HepG2 (cell line): ENCODE data around the gene DCHS2. TPM values are rescaled to one million over a fixed set of nuclear protein-coding genes. Genes with fewer than 3 reads are reported as not detected.

Source experiments
- ATAC-seq: fragments of 200-7000 bp; cut with Tn5 transposase; 3 replicates; pipeline ENCODE4 v1.9.1; 2020; ENCODE audit warnings: mild to moderate bottlenecking, moderate library complexity
- BruUV-seq: library from RNA; stranded (reverse); fragments of 400-500 nt; replicated peaks from 2 replicates; lab custom pipeline; 2021; lab: Mats Ljungman, UMichigan
- CTCF ChIA-PET: fragments of 300-600 bp; formaldehyde crosslinking; extraction: SDS; loops from one replicate; lab custom pipeline; 2021; ENCODE audit warnings: low total read pairs, inconsistent platforms, low intra/inter-chr PET ratio; lab: Yijun Ruan, JAX
- POLR2A ChIA-PET: fragments of 350-600 bp; sonication (Branson Sonifier 250); formaldehyde crosslinking; loops from one replicate; lab custom pipeline; 2020; ENCODE audit warnings: antibody characterized with exemption, inconsistent platforms; lab: Yijun Ruan, JAX
- DNase-seq: peaks from one replicate; pipeline ENCODE4 v3.0.0-alpha.2; 2015; ENCODE audit warnings: low spot score
- FAIRE-seq: peaks from 3 replicates; lab custom pipeline; 2011; peaks lifted over from hg19 to GRCh38; lab: Jason Lieb, UNC
- H2AFZ ChIP-seq: one replicate; pipeline ENCODE4 v1.6.1; 2011; ENCODE audit warnings: low read length, inconsistent platforms
- H3K27ac ChIP-seq: fragments of 300-600 bp; 3 replicates; pipeline ENCODE4 v1.8.0; 2011; ENCODE audit warnings: mixed run types, mild to moderate bottlenecking, mixed read lengths, low read length, inconsistent platforms; ENCODE audit not compliant: insufficient read depth; ENCODE audit errors: extremely low read length
- H3K27me3 ChIP-seq, 2 experiments: fragments of 200-600 bp in 1 of 2; 2 replicates in 1 of 2; 3 replicates in 1 of 2; pipeline versions ENCODE4 v1.6.0 to v1.8.0; 2011; ENCODE audit warnings: low read length in 2 of 2, mild to moderate bottlenecking in 2 of 2, moderate library complexity in 2 of 2, inconsistent platforms in 1 of 2; ENCODE audit not compliant: insufficient read depth in 2 of 2, control insufficient read depth in 1 of 2
- H3K36me3 ChIP-seq, 2 experiments: fragments of 200-600 bp in 1 of 2; replicated peaks in 1 of 2; 2 replicates in 1 of 2; 3 replicates in 1 of 2; pipeline versions ENCODE4 v1.5.1 to v1.8.0; 2011; ENCODE audit warnings: low read length in 2 of 2, inconsistent platforms in 1 of 2; ENCODE audit not compliant: insufficient read depth in 2 of 2, control insufficient read depth in 1 of 2
- H3K4me1 ChIP-seq: 2 replicates; pipeline ENCODE4 v1.5.1; 2012; ENCODE audit warnings: low read length, inconsistent platforms; ENCODE audit not compliant: insufficient read depth
- H3K4me2 ChIP-seq: 2 replicates; pipeline ENCODE4 v1.6.0; 2011; ENCODE audit warnings: low read depth, low read length, inconsistent platforms
- H3K4me3 ChIP-seq, 3 experiments: fragments of 200-600 bp in 1 of 3; sonication (generic), shearing (Covaris generic) in 1 of 3; replicated peaks in 1 of 3; 2 replicates each; pipeline ENCODE4 v1.5.1; 2011 to 2016; ENCODE audit warnings: low read length in 3 of 3, inconsistent platforms in 2 of 3, low read depth in 2 of 3, mild to moderate bottlenecking in 2 of 3, control low read depth in 1 of 3, mixed read lengths in 1 of 3; ENCODE audit not compliant: insufficient read depth in 1 of 3
- H3K79me2 ChIP-seq: one replicate; pipeline ENCODE4 v1.6.1; 2011; ENCODE audit warnings: low read length, inconsistent platforms; ENCODE audit not compliant: insufficient read depth
- H3K9ac ChIP-seq: 2 replicates; pipeline ENCODE4 v1.6.0; 2011; ENCODE audit warnings: mild to moderate bottlenecking, low read depth, low read length, inconsistent platforms; ENCODE audit not compliant: insufficient read depth
- H3K9me3 ChIP-seq: 2 replicates; pipeline ENCODE4 v1.5.1; 2012; ENCODE audit warnings: mild to moderate bottlenecking, low read length
- H4K20me1 ChIP-seq: 2 replicates; pipeline ENCODE4 v1.6.0; 2011; ENCODE audit warnings: inconsistent platforms, mild to moderate bottlenecking, low read length, moderate library complexity; ENCODE audit not compliant: insufficient read depth
- PCBP1 ChIP-seq: fragments of 200-400 bp; formaldehyde crosslinking; IDR thresholded peaks from 2 replicates; pipeline ENCODE4 v1.6.1; 2017; ENCODE audit warnings: mild to moderate bottlenecking, low read depth, low read length, borderline replicate concordance
- RAD51 ChIP-seq: fragments of 450-650 bp; IDR thresholded peaks from 2 replicates; pipeline ENCODE4 v1.6.1; 2016; ENCODE audit warnings: borderline replicate concordance
- REL ChIP-seq: sonication (generic); formaldehyde crosslinking; conservative IDR thresholded peaks from 2 replicates; pipeline ENCODE4 v1.8.0; 2022; ENCODE audit warnings: mild to moderate bottlenecking, missing genetic modification reagents, moderate library complexity
- SMYD3 ChIP-seq: sonication (generic); formaldehyde crosslinking; IDR thresholded peaks from 2 replicates; pipeline ENCODE4 v1.8.1; 2023; ENCODE audit warnings: mild to moderate bottlenecking, missing genetic modification reagents
- SP4 ChIP-seq: sonication (generic); formaldehyde crosslinking; IDR thresholded peaks from 2 replicates; pipeline ENCODE4 v1.8.1; 2023; ENCODE audit warnings: mild to moderate bottlenecking, missing genetic modification reagents
- TARDBP ChIP-seq: sonication (generic); formaldehyde crosslinking; IDR thresholded peaks from 2 replicates; pipeline ENCODE4 v1.8.0; 2022; ENCODE audit warnings: mild to moderate bottlenecking, missing genetic modification reagents
- U2AF2 ChIP-seq: fragments of 200-400 bp; formaldehyde crosslinking; IDR thresholded peaks from 2 replicates; pipeline ENCODE4 v1.6.1; 2017; ENCODE audit warnings: low read depth, mild to moderate bottlenecking, low read length
- YY1 ChIP-seq: IDR thresholded peaks from 2 replicates; pipeline ENCODE4 v1.6.1; 2011; ENCODE audit warnings: low read length, low read depth, moderate library complexity, mild to moderate bottlenecking; ENCODE audit not compliant: insufficient read depth, insufficient replicate concordance
- ZNF296 ChIP-seq: sonication (generic); formaldehyde crosslinking; conservative IDR thresholded peaks from 2 replicates; pipeline ENCODE4 v1.5.0; 2020; ENCODE audit warnings: mild to moderate bottlenecking, missing genetic modification reagents
- ZNF337 ChIP-seq: sonication (generic); formaldehyde crosslinking; IDR thresholded peaks from 2 replicates; pipeline ENCODE4 v1.5.1; 2020; ENCODE audit warnings: missing genetic modification reagents, low read depth, mild to moderate bottlenecking, borderline replicate concordance
- WGBS: methylation state at CpG from one replicate; pipeline ENCODE4 v1.1.6; 2017; ENCODE audit warnings: low lambda C conversion rate; 5-methylcytosine and 5-hydroxymethylcytosine counted together
- in situ Hi-C: cut with HindIII; loops from 2 replicates; pipeline ENCODE4 v1.10.0; 2017; ENCODE audit warnings: low pct_unique_long_range_greater_than_20kb; ENCODE audit not compliant: extremely low pct_ligation_motif_present
- intact Hi-C: fragments of 100-400 bp; cut with micrococcal nuclease; formaldehyde crosslinking; loops from one replicate; pipeline ENCODE4 v1.10.0; 2022; ENCODE audit not compliant: unreplicated experiment
- polyA plus RNA-seq, 8 experiments: library from polyadenylated mRNA; depleted of rRNA in 3 of 8; stranded (reverse) in 7 of 8; unstranded in 1 of 8; fragments of >200 nt; fragmentation: Illumina TruSeq in 4 of 8; extraction: Trizol in 4 of 8; gene quantifications; 2 replicates each; pipeline versions ENCODE4 v1.2.1 to v1.2.3, GENCODE V29; 2011 to 2016; ENCODE audit warnings: low read depth in 4 of 8, missing spikeins in 1 of 8, mixed read lengths in 1 of 8; ENCODE audit not compliant: insufficient read depth in 1 of 8
- total RNA-seq, 5 experiments: library from RNA; depleted of rRNA; stranded (reverse); fragments of >200 nt; fragmentation: Illumina TruSeq; extraction: Trizol; gene quantifications; 2 replicates each; pipeline ENCODE4 v1.2.3, GENCODE V29; 2016; ENCODE audit warnings: low read depth in 1 of 5
- TF ChIP-seq, protein P1 (sequence below): sonication (generic); formaldehyde crosslinking; IDR thresholded peaks from 2 replicates; pipeline ENCODE4 v1.4.0; 2020; ENCODE audit warnings: missing genetic modification reagents
- TF ChIP-seq, protein P2 (sequence below): fragments of 450-650 bp; IDR thresholded peaks from 2 replicates; pipeline ENCODE4 v1.6.1; 2017
- TF ChIP-seq, protein P3 (sequence below): sonication (generic); formaldehyde crosslinking; IDR thresholded peaks from 2 replicates; pipeline ENCODE4 v1.4.0; 2020; ENCODE audit warnings: missing genetic modification reagents
- TF ChIP-seq, protein P4 (sequence below): sonication (generic); formaldehyde crosslinking; IDR thresholded peaks from 2 replicates; pipeline ENCODE4 v1.4.0; 2020; ENCODE audit warnings: low read depth, missing genetic modification reagents
- TF ChIP-seq, protein P5 (sequence below): sonication (generic); formaldehyde crosslinking; IDR thresholded peaks from 2 replicates; pipeline ENCODE4 v1.4.0; 2020; ENCODE audit warnings: mild to moderate bottlenecking, missing genetic modification reagents

The DCHS2 gene
- total and polyA plus RNA-seq, 2 of the 13 experiments (the other 11 are each of a cell fraction or from before 2014, with no cell fraction given) = 0.03 TPM; not detected in 1

DNA sequence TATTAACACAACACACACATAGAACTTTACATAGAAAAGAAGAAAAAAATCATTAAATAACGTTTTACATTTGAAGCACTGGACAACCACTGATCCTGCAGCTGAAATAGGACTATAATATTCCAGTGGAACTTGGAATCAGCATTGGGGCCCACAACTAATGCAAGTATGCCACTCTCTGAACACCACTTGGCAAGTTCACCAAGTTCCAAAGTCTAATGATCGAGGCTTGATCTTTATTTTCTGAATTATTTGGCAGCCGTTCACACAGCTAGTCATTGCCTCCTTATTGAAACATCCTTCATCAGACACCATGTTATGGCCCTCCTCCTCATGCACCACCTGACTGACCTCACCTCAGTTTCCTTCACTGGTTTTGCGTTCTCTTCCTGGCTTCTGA, 107.6 kb downstream of the DCHS2 start:
- Histone ChIP-seq H3K4me1 (no peaks in the 10 kb centered on the region), H2AFZ (no peak overlapping the region), H3K36me3 (no peaks in the 10 kb centered on the region), H3K27ac (no peak overlapping the region), H3K9me3 (no peaks in the 10 kb centered on the region), H3K27me3 (no peaks in the 10 kb centered on the region), H3K9ac (no peak overlapping the region), H3K4me3 (no peak overlapping the region), H3K79me2 (no peaks in the 10 kb centered on the region), H3K4me2 (no peak overlapping the region), H4K20me1 (no peaks in the 10 kb centered on the region)
- 2% methylated on average over 4 of the region's 4 CpGs for WGBS
- ATAC-seq (no peak), FAIRE-seq (no peak), DNase-seq (no peak)
- no TSS peak for BruUV-seq
- CTCF ChIA-PET = no interaction called here
- intact Hi-C loops = no loop called here
- in situ Hi-C loops = no loop called here
- POLR2A ChIA-PET = no interaction called here
- TF ChIP-seq U2AF2 = no peak
- no peak for TF ChIP-seq ZNF337 (CRISPR knock-in tag)
- TF ChIP-seq TARDBP (CRISPR knock-in tag) = no peak
- TF ChIP-seq, protein P1, sequence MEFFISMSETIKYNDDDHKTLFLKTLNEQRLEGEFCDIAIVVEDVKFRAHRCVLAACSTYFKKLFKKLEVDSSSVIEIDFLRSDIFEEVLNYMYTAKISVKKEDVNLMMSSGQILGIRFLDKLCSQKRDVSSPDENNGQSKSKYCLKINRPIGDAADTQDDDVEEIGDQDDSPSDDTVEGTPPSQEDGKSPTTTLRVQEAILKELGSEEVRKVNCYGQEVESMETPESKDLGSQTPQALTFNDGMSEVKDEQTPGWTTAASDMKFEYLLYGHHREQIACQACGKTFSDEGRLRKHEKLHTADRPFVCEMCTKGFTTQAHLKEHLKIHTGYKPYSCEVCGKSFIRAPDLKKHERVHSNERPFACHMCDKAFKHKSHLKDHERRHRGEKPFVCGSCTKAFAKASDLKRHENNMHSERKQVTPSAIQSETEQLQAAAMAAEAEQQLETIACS (CRISPR knock-in tag) = no peak
- TF ChIP-seq REL (CRISPR knock-in tag) = no peak
- no peak for TF ChIP-seq YY1
- no peak for TF ChIP-seq RAD51
- TF ChIP-seq, protein P2, sequence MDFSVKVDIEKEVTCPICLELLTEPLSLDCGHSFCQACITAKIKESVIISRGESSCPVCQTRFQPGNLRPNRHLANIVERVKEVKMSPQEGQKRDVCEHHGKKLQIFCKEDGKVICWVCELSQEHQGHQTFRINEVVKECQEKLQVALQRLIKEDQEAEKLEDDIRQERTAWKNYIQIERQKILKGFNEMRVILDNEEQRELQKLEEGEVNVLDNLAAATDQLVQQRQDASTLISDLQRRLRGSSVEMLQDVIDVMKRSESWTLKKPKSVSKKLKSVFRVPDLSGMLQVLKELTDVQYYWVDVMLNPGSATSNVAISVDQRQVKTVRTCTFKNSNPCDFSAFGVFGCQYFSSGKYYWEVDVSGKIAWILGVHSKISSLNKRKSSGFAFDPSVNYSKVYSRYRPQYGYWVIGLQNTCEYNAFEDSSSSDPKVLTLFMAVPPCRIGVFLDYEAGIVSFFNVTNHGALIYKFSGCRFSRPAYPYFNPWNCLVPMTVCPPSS = no peak
- TF ChIP-seq, protein P3, sequence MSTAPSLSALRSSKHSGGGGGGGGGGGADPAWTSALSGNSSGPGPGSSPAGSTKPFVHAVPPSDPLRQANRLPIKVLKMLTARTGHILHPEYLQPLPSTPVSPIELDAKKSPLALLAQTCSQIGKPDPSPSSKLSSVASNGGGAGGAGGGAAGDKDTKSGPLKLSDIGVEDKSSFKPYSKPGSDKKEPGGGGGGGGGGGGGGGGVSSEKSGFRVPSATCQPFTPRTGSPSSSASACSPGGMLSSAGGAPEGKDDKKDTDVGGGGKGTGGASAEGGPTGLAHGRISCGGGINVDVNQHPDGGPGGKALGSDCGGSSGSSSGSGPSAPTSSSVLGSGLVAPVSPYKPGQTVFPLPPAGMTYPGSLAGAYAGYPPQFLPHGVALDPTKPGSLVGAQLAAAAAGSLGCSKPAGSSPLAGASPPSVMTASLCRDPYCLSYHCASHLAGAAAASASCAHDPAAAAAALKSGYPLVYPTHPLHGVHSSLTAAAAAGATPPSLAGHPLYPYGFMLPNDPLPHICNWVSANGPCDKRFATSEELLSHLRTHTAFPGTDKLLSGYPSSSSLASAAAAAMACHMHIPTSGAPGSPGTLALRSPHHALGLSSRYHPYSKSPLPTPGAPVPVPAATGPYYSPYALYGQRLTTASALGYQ (CRISPR knock-in tag) = no peak
- no peak for TF ChIP-seq SMYD3 (CRISPR knock-in tag)
- no peak for TF ChIP-seq PCBP1
- TF ChIP-seq, protein P4, sequence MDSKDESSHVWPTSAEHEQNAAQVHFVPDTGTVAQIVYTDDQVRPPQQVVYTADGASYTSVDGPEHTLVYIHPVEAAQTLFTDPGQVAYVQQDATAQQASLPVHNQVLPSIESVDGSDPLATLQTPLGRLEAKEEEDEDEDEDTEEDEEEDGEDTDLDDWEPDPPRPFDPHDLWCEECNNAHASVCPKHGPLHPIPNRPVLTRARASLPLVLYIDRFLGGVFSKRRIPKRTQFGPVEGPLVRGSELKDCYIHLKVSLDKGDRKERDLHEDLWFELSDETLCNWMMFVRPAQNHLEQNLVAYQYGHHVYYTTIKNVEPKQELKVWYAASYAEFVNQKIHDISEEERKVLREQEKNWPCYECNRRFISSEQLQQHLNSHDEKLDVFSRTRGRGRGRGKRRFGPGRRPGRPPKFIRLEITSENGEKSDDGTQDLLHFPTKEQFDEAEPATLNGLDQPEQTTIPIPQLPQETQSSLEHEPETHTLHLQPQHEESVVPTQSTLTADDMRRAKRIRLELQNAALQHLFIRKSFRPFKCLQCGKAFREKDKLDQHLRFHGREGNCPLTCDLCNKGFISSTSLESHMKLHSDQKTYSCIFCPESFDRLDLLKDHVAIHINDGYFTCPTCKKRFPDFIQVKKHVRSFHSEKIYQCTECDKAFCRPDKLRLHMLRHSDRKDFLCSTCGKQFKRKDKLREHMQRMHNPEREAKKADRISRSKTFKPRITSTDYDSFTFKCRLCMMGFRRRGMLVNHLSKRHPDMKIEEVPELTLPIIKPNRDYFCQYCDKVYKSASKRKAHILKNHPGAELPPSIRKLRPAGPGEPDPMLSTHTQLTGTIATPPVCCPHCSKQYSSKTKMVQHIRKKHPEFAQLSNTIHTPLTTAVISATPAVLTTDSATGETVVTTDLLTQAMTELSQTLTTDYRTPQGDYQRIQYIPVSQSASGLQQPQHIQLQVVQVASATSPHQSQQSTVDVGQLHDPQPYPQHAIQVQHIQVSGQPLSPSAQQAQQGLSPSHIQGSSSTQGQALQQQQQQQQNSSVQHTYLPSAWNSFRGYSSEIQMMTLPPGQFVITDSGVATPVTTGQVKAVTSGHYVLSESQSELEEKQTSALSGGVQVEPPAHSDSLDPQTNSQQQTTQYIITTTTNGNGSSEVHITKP (CRISPR knock-in tag) = no peak
- TF ChIP-seq, protein P5, sequence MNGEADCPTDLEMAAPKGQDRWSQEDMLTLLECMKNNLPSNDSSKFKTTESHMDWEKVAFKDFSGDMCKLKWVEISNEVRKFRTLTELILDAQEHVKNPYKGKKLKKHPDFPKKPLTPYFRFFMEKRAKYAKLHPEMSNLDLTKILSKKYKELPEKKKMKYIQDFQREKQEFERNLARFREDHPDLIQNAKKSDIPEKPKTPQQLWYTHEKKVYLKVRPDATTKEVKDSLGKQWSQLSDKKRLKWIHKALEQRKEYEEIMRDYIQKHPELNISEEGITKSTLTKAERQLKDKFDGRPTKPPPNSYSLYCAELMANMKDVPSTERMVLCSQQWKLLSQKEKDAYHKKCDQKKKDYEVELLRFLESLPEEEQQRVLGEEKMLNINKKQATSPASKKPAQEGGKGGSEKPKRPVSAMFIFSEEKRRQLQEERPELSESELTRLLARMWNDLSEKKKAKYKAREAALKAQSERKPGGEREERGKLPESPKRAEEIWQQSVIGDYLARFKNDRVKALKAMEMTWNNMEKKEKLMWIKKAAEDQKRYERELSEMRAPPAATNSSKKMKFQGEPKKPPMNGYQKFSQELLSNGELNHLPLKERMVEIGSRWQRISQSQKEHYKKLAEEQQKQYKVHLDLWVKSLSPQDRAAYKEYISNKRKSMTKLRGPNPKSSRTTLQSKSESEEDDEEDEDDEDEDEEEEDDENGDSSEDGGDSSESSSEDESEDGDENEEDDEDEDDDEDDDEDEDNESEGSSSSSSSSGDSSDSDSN (CRISPR knock-in tag) = no peak
- no peak for TF ChIP-seq ZNF296 (CRISPR knock-in tag)
- TF ChIP-seq SP4 (CRISPR knock-in tag) = no peak
